Upper lobe of left lung (tissue), 4 donors: ENCODE measurements around the gene MED20.

Source experiments
- EP300 ChIP-seq, 4 donors: sonication (generic); formaldehyde crosslinking; IDR thresholded peaks; one replicate each; pipeline ENCODE4 v1.5.1; 2017; ENCODE audit warnings: antibody characterized with exemption in 4 of 4, control low read depth in 2 of 4
- POLR2A ChIP-seq, 4 donors: fragments of 450-650 bp; IDR thresholded peaks; one replicate each; pipeline ENCODE4 v1.5.1; 2016 to 2017; ENCODE audit warnings: antibody characterized with exemption in 4 of 4, mild to moderate bottlenecking in 2 of 4
- TF ChIP-seq, protein P1 (sequence below), 6 experiments: fragments of 450-650 bp in 4 of 6; fragments of 200-600 bp in 2 of 6; sonication (generic) in 2 of 6; IDR thresholded peaks; one replicate each; pipeline ENCODE4 v1.5.1; 2016 to 2019; ENCODE audit warnings: antibody characterized with exemption in 6 of 6

- TF ChIP-seq POLR2A (IDR thresholded peaks at IDR 0.05): no peak
- TF ChIP-seq, protein P1, sequence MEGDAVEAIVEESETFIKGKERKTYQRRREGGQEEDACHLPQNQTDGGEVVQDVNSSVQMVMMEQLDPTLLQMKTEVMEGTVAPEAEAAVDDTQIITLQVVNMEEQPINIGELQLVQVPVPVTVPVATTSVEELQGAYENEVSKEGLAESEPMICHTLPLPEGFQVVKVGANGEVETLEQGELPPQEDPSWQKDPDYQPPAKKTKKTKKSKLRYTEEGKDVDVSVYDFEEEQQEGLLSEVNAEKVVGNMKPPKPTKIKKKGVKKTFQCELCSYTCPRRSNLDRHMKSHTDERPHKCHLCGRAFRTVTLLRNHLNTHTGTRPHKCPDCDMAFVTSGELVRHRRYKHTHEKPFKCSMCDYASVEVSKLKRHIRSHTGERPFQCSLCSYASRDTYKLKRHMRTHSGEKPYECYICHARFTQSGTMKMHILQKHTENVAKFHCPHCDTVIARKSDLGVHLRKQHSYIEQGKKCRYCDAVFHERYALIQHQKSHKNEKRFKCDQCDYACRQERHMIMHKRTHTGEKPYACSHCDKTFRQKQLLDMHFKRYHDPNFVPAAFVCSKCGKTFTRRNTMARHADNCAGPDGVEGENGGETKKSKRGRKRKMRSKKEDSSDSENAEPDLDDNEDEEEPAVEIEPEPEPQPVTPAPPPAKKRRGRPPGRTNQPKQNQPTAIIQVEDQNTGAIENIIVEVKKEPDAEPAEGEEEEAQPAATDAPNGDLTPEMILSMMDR (IDR thresholded peaks at IDR 0.05): no peak
- TF ChIP-seq EP300 (IDR thresholded peaks at IDR 0.05): no peak
These were observed 42.4 kb upstream of the MED20 start for GRCh38 chr6:41963371-41963770.
